Activated naive CD4-positive, alpha-beta T cell treated with anti-CD3 and anti-CD28 coated beads, Interleukin-2, amount 50 U/mL, for 24 hours (primary cell): Measurements from ENCODE around the gene GGACT.
A peak's percentile ranks its signal among the peaks of the same experiment; 100 is the strongest.

Experiments
- H3K27ac Mint-ChIP-seq: one replicate; pipeline ENCODE4 v1.8.0; 2021; ENCODE audit warnings: mild to moderate bottlenecking, mixed read lengths
- H3K27me3 Mint-ChIP-seq: one replicate; pipeline ENCODE4 v1.8.0; 2021; ENCODE audit warnings: mixed read lengths
- H3K36me3 Mint-ChIP-seq: one replicate; pipeline ENCODE4 v1.8.0; 2021; ENCODE audit warnings: mixed read lengths
- H3K4me1 Mint-ChIP-seq: one replicate; pipeline ENCODE4 v1.8.0; 2021; ENCODE audit warnings: mixed read lengths
- H3K4me3 Mint-ChIP-seq: one replicate; pipeline ENCODE4 v1.8.0; 2021; ENCODE audit warnings: mild to moderate bottlenecking, mixed read lengths
- H3K9me3 Mint-ChIP-seq: one replicate; pipeline ENCODE4 v1.8.0; 2021; ENCODE audit warnings: mixed read lengths

GGACT gene

GRCh38 chr13:100506600-100507422 is 81.8 kb downstream of the GGACT start:
- Mint-ChIP-seq H3K4me3 (peak overlapping the region; percentile 70), H3K9me3 (no peaks in the 10 kb centered on the region), H3K27me3 (no peaks in the 10 kb centered on the region), H3K36me3 (peaks cover 2% of the 10 kb centered on the region), H3K4me1 (peaks cover 17% of the 10 kb centered on the region), H3K27ac (peak overlapping the region; percentile 66)

GRCh38 chr13:100506154-100506553 is 82.4 kb downstream of the GGACT start:
- H3K4me1 Mint-ChIP-seq, result peaks cover 17% of the 10 kb centered on the region
- peak overlapping the region; percentile 66 for H3K27ac Mint-ChIP-seq
- H3K9me3 Mint-ChIP-seq, result no peaks in the 10 kb centered on the region
- peaks cover 2% of the 10 kb centered on the region for H3K36me3 Mint-ChIP-seq
- no peaks in the 10 kb centered on the region for H3K27me3 Mint-ChIP-seq
- peak overlapping the region; percentile 70 for H3K4me3 Mint-ChIP-seq

- H3K9me3 Mint-ChIP-seq, result no peaks in the 10 kb centered on the region
- H3K27me3 Mint-ChIP-seq, result no peaks in the 10 kb centered on the region
- H3K27ac Mint-ChIP-seq, result no peak overlapping the region
- H3K4me3 Mint-ChIP-seq, result no peak overlapping the region
- peaks cover 17% of the 10 kb centered on the region for H3K4me1 Mint-ChIP-seq
- H3K36me3 Mint-ChIP-seq, result peaks cover 2% of the 10 kb centered on the region
Measured at GRCh38 chr13:100503622-100504021, 85.0 kb downstream of the GGACT start.

DNA sequence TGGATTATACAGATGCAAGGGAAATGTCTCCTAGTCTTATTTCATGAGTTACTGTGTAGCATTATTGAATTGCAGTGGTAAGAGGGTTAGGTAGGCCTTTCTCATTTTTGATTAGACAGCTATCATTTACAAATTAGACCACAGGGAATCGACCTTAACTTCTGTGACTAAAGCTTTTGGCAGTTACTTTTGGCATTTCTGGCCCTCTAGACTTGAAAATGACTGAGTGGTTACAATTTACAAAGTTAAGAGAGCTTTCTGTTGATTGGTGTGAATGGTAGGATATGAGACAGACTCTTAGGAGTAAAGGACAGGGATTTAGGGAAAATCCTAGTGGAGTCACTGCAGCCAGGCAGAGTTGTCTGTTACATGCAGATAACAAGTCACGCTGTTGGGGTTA is 86.1 kb downstream of the GGACT start:
- H3K27me3 Mint-ChIP-seq, result no peaks in the 10 kb centered on the region
- no peak overlapping the region for H3K27ac Mint-ChIP-seq
- H3K4me3 Mint-ChIP-seq, result no peak overlapping the region
- H3K4me1 Mint-ChIP-seq, result peaks cover 16% of the 10 kb centered on the region
- peaks cover 2% of the 10 kb centered on the region for H3K36me3 Mint-ChIP-seq
- H3K9me3 Mint-ChIP-seq, result no peaks in the 10 kb centered on the region

DNA sequence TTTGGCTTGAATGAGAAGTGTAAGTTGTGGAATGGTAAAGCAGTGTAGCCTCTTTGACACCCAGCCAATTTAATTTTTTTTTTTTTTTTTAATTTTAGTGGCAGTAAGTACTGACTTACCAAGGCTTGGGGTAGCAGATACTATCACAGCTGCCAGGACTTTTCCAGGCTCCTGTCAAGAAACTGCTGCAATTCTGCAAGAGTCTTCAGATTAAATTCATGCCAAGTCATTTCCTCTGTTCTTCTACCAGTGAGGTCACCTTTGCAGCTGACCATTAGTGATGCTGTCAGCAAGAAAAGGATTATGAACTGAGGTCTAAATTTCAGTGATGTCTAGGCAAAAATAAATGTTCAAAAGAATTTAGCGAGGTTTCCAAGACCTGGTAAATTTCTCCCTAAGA is 91.2 kb downstream of the GGACT start:
- no peak overlapping the region for H3K27ac Mint-ChIP-seq
- H3K9me3 Mint-ChIP-seq, result no peaks in the 10 kb centered on the region
- no peak overlapping the region for H3K4me3 Mint-ChIP-seq
- H3K36me3 Mint-ChIP-seq, result no peaks in the 10 kb centered on the region
- no peaks in the 10 kb centered on the region for H3K27me3 Mint-ChIP-seq
- no peaks in the 10 kb centered on the region for H3K4me1 Mint-ChIP-seq

DNA sequence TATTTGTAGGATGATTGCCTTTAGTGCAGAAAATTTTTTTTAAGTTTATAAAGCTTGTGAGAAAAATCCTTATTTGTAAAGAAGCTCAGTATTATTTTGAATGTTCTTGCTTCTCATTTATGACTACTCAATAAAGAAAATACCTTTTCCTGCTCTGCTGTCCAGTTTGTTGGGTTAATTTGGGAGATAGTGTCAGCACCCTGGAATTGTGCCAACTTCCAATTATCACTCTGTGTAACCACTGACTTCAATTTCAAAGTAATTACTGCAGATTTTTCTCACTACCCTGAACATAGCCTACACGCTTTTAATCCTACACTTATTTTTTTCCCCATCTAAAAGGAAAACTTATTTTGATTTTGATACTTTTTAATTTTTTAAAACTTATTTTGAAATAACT is 93.1 kb downstream of the GGACT start:
- Mint-ChIP-seq H3K27me3 (no peaks in the 10 kb centered on the region), H3K9me3 (no peaks in the 10 kb centered on the region), H3K27ac (no peak overlapping the region), H3K4me1 (no peaks in the 10 kb centered on the region), H3K4me3 (no peak overlapping the region), H3K36me3 (no peaks in the 10 kb centered on the region)

GRCh38 chr13:100493418-100493817 is 95.2 kb downstream of the GGACT start:
- H3K4me1 Mint-ChIP-seq, result no peaks in the 10 kb centered on the region
- no peak overlapping the region for H3K27ac Mint-ChIP-seq
- no peaks in the 10 kb centered on the region for H3K27me3 Mint-ChIP-seq
- H3K36me3 Mint-ChIP-seq, result no peaks in the 10 kb centered on the region
- H3K9me3 Mint-ChIP-seq, result no peaks in the 10 kb centered on the region
- no peak overlapping the region for H3K4me3 Mint-ChIP-seq

- H3K4me1 Mint-ChIP-seq, result no peaks in the 10 kb centered on the region
- H3K27ac Mint-ChIP-seq, result no peak overlapping the region
- no peak overlapping the region for H3K4me3 Mint-ChIP-seq
- no peaks in the 10 kb centered on the region for H3K36me3 Mint-ChIP-seq
- H3K9me3 Mint-ChIP-seq, result no peaks in the 10 kb centered on the region
- H3K27me3 Mint-ChIP-seq, result no peaks in the 10 kb centered on the region
Measured at GRCh38 chr13:100491164-100491842, 97.3 kb downstream of the GGACT start.

DNA sequence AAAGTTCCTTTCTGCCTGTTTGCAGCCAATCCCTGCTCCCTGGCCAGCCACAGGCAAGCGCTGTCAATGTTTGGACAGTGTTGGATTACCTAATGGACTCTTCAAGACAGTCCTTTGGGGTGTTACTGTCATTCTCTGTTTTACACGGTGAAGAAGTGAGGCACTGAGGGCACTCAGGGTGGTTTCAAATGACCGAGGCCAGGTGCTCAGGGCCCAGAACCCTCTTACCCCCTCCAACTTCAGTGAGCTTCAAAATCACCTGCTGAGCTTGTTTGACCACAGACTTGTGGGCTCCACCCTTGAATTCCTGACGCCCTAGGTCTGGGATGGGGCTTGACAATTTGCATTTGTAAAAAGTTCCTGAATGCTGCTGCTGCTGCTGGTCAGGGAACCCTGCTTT is 97.9 kb downstream of the GGACT start:
- H3K27me3 Mint-ChIP-seq, result no peaks in the 10 kb centered on the region
- H3K4me3 Mint-ChIP-seq, result no peak overlapping the region
- H3K36me3 Mint-ChIP-seq, result no peaks in the 10 kb centered on the region
- no peak overlapping the region for H3K27ac Mint-ChIP-seq
- no peaks in the 10 kb centered on the region for H3K4me1 Mint-ChIP-seq
- H3K9me3 Mint-ChIP-seq, result no peaks in the 10 kb centered on the region

DNA sequence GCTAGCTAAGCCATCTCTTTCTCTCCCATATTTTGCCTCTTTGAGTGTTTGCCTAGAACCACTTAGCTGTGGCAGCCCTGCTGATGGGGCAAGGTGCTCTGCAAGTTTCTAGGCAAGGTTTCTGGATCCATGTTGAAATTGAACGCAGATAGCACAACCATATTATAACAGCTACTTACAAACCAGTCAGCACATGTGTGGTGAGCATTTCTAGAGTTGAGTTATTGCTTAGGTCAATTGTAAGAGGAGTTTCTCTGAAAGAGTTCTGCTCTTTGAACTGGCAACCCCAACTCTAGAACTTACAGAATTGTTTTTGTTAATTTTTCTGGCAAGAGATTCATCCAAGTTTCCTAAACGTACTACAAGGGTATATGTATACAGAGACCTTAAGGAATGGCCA is 103.3 kb downstream of the GGACT start:
- Mint-ChIP-seq H3K9me3 (no peaks in the 10 kb centered on the region), H3K27ac (no peak overlapping the region), H3K4me3 (no peak overlapping the region), H3K4me1 (peaks cover 4% of the 10 kb centered on the region), H3K27me3 (no peaks in the 10 kb centered on the region), H3K36me3 (peaks cover 1% of the 10 kb centered on the region)

GRCh38 chr13:100484702-100485101 is 103.9 kb downstream of the GGACT start:
- Mint-ChIP-seq H3K36me3 (peaks cover 1% of the 10 kb centered on the region), H3K27me3 (no peaks in the 10 kb centered on the region), H3K4me1 (peaks cover 4% of the 10 kb centered on the region), H3K9me3 (no peaks in the 10 kb centered on the region), H3K4me3 (no peak overlapping the region), H3K27ac (no peak overlapping the region)

GRCh38 chr13:100483841-100484381 is 104.7 kb downstream of the GGACT start:
- no peaks in the 10 kb centered on the region for H3K9me3 Mint-ChIP-seq
- no peaks in the 10 kb centered on the region for H3K27me3 Mint-ChIP-seq
- no peak overlapping the region for H3K4me3 Mint-ChIP-seq
- no peak overlapping the region for H3K27ac Mint-ChIP-seq
- peaks cover 1% of the 10 kb centered on the region for H3K36me3 Mint-ChIP-seq
- peaks cover 4% of the 10 kb centered on the region for H3K4me1 Mint-ChIP-seq

GRCh38 chr13:100483139-100483538 is 105.5 kb downstream of the GGACT start:
- no peak overlapping the region for H3K27ac Mint-ChIP-seq
- H3K4me3 Mint-ChIP-seq, result no peak overlapping the region
- peaks cover 4% of the 10 kb centered on the region for H3K4me1 Mint-ChIP-seq
- no peaks in the 10 kb centered on the region for H3K9me3 Mint-ChIP-seq
- no peaks in the 10 kb centered on the region for H3K27me3 Mint-ChIP-seq
- peaks cover 1% of the 10 kb centered on the region for H3K36me3 Mint-ChIP-seq

GRCh38 chr13:100480676-100481075 is 107.9 kb downstream of the GGACT start:
- no peaks in the 10 kb centered on the region for H3K9me3 Mint-ChIP-seq
- no peaks in the 10 kb centered on the region for H3K27me3 Mint-ChIP-seq
- H3K4me3 Mint-ChIP-seq, result no peak overlapping the region
- H3K4me1 Mint-ChIP-seq, result peaks cover 4% of the 10 kb centered on the region
- H3K27ac Mint-ChIP-seq, result no peak overlapping the region
- peaks cover 1% of the 10 kb centered on the region for H3K36me3 Mint-ChIP-seq
